ENCODE results near the gene WWOX.

Gene WWOX

DNA sequence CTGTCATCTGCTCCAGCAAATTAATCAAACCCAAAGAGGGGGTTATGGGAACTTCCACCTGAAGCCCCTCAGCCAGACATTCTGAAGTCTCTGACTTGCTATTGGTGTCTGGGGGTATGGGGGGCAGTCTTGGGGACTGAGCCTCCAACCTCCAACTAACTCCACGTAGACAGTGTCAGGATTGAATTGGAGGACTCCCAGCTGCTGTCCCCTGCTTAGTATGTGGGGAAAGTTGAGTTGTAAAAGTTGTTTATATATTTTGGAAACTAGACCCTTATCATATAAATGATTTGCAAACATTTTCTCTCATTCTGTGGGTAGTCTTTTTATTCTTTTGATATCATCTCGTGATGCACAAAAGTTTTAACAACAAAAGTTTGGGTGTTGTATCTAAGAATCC lies 689.2 kb downstream of the WWOX start:
- no peak for DNase-seq

DNA sequence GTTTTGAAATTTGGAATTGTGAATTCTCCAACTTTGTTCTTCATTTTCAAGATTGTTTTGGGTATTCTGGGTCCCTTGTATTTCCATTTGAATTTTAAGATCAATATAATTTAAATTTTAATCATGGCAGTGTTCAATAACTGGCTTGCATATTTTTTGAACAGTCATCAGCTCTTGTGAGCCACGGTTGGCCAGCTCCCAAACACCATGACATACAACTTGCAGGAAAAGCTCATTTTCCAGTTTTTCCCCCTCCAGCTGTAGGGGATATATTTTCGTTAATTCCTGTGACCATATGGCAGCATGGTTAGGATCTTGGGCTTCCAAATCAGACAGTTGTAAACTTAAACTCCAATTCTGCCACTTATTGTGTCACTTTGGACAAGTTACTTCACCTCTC lies 690.1 kb downstream of the WWOX start:
- no peak for DNase-seq

DNA sequence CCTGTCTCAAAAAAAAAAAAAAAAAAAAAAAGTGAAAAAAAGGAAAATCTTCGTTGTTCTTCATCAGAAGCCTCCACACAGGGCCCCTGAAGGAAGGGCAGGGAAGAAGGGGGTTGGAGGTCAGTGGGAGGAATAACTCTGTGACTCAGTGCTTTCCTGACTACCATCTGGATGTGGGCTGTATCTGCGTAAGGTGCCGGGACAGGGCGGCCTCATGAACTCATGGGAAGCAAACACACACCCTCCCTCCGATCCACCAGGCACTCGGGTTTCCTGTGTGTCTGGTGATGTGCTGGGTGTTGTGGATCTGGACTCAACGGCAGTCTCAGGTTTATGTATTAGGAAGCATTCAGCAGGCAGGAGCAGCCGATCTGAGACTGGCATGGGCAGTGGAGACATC lies 691.6 kb downstream of the WWOX start:
- DNase-seq = no peak

DNA sequence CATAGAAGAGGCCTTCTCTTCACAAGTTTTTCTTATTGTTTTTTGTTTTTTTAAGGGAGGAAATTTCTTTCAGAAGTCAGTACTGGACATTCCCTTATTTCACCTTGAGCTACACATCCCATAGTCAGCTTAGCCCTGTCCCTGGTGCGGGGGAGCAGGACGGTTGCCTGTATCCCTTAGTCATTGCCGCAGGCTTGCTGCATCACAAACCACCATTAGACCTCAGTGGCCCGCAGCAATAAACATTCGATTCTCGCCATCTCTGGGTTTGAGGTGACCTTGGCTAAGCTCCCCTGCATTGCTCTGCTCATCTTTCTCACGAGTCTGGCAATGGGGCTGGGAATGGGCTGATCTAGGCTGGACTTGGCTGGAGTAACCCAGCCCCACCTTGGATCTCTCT lies 692.5 kb downstream of the WWOX start:
- no peak for DNase-seq

DNA sequence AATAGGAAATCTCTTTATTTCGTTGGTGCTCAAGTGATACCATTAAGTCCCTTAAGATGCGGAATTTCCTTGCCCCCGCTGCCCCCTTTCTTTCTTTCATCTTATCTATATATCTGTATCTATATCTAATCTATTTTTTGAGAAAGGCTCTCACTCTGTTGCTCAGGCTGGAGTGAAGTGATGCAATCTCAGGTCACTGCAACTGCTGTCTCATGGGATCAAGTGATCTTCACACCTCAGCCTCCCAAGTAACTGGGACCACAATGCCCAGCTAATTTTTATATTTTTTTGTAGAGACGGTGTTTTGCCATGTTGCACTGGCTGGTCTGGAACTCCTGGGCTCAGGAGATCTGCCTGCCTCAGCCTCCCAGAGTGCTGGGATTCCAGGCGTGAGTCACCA lies 693.5 kb downstream of the WWOX start:
- no peak for DNase-seq

DNA sequence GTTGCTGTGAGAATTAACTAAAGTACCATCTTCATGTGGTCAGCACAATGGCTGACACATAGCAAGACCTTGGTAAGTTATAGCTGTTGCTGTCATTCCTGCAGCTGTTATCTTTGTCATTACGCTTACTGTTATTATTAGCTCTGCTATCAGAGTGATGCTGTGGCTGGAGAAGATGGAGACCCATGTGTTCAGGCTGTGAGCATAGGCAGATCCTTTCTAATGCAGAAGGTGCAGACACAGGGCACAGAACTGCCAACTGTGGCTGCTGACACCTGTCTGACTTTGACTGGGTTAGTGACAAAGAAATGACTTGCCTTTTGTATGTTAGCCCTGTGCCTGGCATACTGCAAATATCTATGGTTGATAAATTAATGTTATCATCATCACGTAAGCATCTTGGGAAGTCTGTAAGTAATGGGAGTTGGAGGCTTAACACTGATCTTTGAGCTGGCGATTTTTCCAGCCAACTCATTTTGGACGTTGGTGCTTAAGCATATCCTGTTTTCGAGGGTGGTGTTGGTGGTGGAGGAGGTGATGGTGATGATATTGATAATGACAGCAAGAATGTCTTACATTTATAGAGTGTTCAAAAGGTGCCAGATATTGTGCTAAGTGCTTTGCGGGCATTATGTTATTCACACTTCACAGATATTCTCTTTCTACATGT lies 695.3 kb downstream of the WWOX start:
- no peak for DNase-seq

DNA sequence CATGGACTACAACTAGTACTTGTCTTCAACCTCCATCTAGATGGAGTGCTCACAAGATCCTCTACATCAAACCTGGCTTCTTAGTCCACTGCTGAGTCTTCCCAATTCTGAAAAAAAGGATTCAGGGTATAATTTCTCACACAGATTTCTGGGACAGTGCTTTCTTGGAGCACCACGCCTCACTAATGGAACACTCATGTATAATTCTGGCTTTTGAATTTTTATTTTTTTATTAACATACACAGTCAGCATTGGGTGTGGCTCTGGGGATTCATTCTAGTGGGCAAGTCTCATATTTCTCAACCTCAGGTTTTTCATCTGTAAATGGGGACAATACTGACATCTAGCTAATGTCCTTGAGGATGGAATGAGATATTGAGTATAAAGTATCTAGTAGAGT lies 696.0 kb downstream of the WWOX start:
- DNase-seq = no peak

DNA sequence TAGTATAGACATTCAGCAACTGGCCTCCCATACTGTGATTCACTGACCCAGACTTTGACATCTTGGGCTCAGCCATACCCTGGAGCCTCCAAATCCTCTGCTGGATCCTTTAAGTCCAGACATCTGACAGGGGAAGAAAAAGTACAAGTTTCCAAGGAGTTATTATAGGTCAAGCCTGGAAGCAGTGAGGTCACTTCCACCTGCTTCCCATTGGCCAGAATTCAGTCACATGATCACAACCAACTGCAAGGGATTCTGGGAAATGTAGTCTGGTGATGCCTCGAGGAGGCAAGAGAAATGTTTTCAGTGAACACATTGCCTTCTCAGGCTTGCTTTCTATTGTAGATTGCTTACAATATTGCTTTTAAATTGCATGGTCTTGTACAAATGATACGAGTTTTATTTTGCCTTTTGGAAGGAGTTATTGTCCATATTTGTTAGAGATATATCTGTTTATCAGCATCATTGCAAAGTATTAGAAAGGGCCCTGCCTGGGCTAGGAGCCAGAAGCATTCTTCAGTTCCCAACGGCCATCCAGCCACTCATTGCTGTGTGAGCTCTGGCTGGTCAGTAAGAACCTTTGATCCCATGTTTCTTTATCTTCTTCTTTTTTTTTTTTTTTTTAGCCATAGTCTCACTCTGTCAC lies 696.9 kb downstream of the WWOX start:
- DNase-seq = peak; percentile 36

DNA sequence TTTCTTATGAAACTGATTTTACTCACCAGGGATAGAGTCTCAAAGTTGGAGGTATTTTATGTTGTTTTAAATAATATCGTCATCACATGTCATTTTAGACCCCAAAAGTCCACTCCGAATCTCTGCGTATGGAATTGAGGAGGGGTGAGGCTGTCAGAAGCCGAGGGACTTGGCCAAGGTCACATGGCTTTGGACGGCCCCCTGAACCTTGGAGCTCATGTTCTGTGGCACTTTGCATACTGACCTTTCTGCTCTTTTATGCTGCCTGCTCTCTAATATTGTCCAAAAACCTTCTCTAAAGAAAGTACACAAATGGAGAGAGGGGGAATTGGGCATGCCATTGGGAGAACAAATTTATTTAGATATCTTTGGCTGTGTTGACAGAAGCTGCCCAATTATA lies 700.0 kb downstream of the WWOX start:
- no peak for DNase-seq

DNA sequence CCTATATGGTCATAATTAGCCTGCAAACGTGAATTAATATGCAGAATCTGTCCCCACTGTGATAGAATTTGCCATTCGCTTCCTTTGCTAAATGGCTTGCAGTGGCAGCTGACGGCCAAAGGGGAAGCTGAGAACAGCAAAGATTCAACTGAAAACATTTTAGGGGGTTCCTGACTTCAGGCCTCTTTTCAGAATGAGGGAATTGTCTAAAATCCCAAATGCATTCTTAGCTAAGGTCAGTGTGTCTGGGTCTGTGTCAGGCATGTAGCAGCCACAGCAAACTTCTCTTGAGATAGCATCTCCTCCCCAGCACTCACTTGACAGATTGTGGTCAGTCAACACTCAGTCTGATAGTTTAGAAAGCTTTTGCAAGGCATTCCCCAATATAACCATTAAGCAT lies 701.1 kb downstream of the WWOX start:
- DNase-seq = no peak

DNA sequence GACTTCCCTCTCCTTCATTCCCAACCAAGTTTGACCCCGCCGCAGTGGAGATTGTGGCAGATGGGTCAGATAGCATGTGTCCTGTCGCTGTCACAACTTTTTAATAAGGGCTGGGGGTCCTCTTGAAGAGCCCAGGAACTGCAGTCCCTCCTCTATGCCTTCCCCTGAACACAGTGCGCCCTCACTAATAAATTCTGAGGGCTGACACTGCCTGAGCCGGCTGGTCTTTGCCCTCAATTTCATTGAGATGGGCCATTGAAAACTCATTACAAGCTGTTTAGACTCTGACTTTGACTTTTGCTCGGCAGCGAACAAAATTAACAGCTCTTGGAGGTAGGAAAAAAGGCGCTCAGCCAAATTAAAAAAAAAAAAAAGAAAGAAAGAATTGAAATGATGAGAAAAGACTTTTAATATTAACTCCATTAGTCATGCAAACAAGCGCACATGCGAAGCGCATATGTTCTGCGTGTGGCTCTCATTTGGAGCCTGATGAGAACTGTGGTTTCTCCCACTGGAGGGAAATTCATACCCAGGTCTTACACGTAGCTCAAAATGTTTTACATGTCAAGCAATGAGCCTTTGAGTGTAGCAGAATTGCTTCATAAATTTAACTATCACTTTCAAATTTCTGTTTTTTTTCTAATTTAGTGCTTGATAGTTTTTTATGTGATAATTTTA lies 704.7 kb downstream of the WWOX start:
- DNase-seq = no peak

DNA sequence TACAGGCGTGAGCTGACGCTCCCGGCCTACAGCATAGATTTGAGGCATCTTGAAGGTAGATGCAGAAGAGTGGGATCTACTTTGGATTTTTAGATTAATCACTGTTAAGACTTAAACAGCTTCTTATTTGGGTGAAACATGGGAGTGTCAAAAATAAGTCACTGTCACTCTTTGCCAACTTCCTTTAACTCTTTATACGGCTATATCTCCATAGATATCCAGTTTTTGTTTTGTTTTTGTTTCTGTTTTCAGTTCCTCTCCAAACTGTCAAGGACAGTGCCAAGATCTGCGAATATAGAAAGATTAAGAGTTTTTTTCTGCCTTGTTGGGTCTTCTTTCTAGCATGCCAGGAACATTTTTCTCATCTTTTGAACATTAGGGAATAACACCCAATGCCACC lies 706.1 kb downstream of the WWOX start:
- no peak for DNase-seq

DNA sequence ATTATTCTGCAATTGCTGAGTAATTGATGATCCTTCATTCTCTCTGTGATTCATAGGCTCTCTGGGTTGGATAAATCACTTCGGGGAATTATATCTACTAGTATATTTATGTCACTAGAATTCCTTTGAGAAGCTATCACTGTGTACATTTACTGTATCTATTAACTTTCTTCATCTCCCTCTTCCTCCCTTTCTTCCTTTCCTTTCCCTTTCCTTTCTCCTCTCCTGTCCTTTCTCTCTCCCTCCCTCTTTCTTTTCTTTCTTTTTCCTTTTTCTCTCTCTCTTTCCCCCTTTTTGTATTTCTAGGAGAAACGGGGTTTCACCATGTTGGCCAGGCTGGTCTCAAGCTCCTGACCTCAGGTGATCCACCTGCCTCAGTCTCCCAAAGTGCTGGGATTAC lies 711.8 kb downstream of the WWOX start:
- DNase-seq = no peak

DNA sequence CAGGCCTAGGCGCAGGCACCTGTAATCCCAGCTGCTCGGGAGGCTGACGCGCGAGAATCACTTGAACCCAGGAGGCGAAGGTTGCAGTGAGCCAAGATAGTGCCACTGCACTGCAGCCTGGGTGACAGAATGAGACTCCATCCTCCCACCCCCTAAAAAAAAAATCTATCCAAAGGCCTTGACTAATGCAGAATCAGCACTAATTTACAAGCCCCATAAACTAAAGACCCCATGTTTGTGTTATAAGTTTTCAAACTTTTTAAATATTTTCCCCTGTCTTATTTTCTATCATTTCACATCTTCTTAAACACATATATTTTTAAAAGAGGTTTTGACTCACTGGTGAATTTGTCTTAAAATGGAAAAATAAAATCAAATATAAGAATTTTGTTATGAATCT lies 713.1 kb downstream of the WWOX start:
- DNase-seq = no peak

DNA sequence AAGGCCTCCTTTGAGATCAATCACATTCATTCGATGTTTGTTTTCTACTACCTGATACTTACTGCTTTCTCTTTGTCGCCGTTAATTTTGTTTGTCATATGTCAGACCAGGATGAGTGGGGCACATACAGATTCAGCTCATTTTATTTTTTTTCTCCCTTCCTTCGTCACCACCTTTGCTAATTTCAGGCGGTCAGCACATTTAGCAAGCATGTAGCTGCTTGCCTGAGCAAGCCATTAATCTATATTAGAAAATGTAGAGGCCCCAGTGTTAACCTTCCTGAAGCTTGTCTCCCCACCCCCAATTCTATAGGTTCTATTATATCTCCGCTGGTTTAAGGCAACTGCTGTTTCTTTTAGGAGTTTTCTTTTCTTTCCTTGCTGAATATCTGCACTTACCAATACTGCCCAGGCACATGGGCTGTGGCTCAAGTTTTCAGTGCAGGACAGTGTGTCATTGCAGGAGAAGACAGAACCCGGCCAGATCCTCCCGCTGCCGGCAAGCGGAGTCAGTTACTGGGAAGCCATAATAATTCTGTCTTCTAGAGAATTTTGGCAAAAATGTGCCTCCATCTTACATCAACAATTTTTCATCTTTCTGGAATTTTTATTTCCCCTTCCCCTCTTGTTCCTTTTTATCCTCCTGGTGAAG lies 714.3 kb downstream of the WWOX start:
- DNase-seq = no peak

DNA sequence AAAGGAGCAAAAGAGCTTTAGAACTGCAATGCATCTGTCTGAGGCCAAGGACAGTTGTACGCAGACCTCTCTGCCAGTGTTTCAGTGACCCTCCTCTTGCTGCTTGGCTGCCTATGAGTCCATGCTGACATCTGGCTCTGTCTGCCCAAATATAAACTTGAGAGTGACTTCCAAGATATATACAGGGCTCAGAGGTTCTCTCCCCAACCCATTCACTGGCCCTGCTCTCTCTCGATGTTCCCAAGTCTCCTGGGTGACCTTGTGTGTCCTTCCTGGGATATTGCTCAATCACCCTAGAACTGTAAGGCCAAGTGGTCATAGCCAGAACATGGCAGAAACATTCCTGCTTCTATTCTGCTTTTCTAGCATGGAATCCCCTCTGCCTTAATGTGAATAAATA lies 716.3 kb downstream of the WWOX start:
- no peak for DNase-seq

DNA sequence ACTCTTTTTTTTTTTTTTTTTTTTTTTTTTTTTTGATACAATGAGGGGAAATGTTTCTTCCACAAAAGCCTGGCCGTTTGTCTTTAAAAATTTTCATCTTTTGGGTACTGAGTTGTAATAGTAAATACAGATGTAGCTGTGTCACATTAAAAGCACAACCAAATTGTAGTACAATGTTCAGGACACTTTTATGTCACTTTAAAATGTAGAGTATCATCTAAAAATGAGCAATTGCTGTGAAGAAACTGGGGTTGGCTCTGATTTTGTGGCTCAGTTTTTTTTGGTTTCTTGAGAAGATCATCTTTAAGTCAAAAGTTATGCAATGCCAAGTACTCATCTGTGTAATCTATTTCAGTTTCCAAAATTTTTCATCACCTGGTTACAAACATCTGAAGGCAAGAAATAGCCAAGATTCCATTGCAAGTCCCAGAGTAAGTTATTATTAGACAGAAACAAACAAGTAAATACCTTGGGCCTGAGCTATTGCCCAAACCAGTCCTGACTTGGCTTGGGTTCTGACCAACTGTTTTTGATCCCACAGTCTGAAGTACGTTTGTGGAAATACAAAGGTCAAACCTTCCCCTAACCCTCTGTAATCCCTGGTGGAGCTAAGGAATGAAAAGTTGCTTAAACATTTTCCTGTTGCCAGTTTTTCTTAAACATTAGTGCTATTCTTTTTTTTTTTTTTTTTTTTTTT lies 717.2 kb downstream of the WWOX start:
- DNase-seq = no peak

DNA sequence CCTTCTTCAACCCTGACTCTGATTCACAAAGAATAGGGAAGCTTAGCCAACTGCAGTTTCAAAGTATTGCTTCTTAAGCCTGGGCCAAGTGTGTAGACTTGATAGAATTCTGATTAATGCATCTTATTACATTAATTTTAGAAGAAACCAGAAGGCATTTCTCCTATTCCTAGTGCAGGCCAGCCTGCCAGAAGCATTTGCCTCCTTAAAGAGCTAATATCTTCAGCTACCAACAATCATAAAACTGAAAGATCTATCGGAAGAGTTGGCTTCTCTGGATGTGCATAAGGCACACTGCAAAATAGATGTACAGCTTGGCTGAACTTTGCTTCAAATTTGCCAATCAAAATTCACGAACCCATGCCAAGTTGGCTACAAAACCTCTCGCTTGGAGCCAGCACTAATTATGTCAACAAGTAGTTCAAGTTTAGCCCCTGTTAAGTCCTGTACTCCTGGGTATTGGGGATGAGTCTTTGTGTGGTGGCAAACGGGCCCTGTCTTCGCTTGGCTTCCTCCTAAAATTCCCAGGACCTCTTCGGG lies 717.8 kb downstream of the WWOX start:
- no peak for DNase-seq

DNA sequence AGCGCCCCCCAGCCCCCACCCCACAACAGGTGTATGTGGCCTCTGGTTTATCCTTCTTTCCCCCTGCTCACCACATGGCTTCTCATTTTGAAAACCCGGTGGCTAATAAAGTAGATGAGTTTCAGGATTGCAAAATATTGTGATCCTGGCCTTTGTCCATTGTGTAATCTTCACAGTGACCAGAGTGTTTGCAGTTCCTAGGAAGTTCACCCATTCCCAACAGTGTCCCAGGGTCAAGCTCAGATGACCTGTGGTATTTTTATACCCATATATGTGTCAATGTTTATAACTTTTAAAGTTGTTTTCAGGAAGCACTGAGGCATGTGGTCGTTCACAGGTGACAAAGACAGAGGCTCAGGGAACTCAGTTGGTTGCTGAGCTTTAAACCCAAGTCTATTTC lies 721.9 kb downstream of the WWOX start:
- DNase-seq = no peak

DNA sequence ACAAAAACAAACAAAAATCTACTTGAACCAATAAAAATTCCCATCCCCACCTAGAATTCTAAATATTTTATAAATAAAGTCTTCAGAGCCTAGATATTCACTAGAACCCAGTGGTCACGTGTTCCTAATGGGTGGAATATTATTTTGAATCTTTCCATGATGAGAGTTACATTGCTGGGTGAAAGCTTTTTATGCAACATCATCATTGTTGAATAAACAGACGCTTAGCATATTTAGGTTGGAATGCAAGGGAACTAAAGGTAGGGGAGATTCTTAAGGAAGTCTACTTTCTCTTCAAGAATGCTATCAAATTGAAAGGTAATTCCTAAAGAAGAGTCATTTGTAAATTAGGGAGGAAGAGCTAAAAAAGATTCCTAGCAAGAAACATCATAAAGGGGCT lies 723.1 kb downstream of the WWOX start:
- DNase-seq = no peak

DNA sequence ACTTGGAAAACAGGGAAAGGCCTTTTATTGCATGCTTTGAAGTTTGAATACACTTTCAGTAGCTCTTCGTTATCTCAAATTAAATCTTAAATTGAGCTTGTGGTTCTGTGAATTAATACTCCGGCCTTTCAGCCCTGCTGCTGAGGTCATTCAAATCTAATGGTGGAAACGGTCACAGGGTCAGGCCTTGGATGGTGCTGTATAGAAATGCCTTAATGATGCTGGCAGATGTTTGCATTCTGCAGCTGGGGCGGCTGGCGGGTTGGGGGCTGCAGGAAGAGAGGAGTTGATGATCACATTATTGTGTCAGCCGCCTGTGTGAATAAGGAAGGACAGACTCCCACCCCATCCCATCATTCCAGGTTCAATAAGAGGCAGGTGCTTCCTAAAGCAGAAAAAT lies 723.6 kb downstream of the WWOX start:
- no peak for DNase-seq

DNA sequence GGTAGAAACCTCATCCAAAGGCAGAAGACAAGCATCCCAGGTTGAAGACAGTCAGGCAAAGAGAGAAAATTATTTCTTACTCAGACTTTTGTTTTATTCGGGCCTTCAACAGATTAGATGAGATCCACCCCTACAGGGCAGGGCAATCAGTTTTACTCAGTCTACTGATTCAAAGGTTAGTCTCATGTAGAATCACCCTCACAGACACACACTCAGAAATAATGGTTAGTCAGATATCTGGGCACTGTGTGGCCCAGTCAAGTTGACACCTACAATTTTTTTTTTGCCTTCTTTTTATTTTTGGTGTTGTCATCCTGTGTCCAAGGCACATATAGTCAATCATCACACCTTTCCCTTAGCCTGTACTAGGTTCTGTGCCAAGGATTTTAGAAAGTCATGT lies 729.8 kb downstream of the WWOX start:
- no peak for DNase-seq

DNA sequence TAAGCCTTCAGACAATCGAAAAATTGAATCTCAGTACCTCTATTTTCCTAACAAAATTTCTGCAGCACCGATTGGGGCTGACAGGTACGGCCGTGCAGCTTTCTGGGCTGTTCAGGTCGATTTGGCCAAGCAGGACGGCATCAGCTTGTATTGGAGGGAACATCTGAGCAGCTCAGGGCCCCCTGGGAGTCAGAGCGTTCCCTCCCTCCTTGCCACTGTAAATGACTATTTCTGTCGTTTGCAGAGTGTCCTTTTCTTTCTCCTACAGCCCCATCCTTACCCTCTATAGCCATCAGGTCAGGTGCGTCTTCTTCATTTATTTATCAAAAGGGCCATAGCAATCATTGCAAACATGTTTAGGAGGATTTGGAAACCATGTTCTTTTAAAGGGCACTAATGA lies 731.1 kb downstream of the WWOX start:
- DNase-seq = no peak

Data from stimulated activated CD4-positive, alpha-beta T cell treated with anti-CD3 and anti-CD28 coated beads, Interleukin-4, amount 100 ng/mL, for 24 hours (primary cell).